Mesodermal cell (in vitro differentiated cells): ENCODE data around the gene RECQL.

Experiments
- H3K27ac ChIP-seq: 2 replicates; pipeline ENCODE4 v1.7.0; 2013; ENCODE audit warnings: mild to moderate bottlenecking, low read depth, low read length, moderate library complexity; ENCODE audit not compliant: severe bottlenecking
- H3K36me3 ChIP-seq: 2 replicates; pipeline ENCODE4 v1.7.1; 2013; ENCODE audit warnings: mild to moderate bottlenecking, low read length, moderate library complexity; ENCODE audit not compliant: control insufficient read depth, insufficient read depth
- H3K4me1 ChIP-seq: one replicate; pipeline ENCODE4 v1.7.1; 2013; ENCODE audit warnings: mild to moderate bottlenecking, low read length; ENCODE audit not compliant: insufficient read depth, control insufficient read depth, poor library complexity, severe bottlenecking
- H3K4me3 ChIP-seq: 2 replicates; pipeline ENCODE4 v1.7.0; 2013; ENCODE audit warnings: low read length, control low read depth, mild to moderate bottlenecking; ENCODE audit not compliant: insufficient read depth, poor library complexity, severe bottlenecking; ENCODE audit errors: extremely low read depth
- H3K9me3 ChIP-seq: 2 replicates; pipeline ENCODE4 v1.7.1; 2013; ENCODE audit warnings: mild to moderate bottlenecking, low read length, moderate library complexity; ENCODE audit not compliant: control insufficient read depth
- WGBS, 2 experiments: methylation state at CpG; one replicate each; pipeline ENCODE4 v1.1.5; 2013; ENCODE audit warnings: missing lambda C conversion rate in 2 of 2; ENCODE audit not compliant: insufficient coverage in 2 of 2; 5-methylcytosine and 5-hydroxymethylcytosine counted together

Gene RECQL

DNA sequence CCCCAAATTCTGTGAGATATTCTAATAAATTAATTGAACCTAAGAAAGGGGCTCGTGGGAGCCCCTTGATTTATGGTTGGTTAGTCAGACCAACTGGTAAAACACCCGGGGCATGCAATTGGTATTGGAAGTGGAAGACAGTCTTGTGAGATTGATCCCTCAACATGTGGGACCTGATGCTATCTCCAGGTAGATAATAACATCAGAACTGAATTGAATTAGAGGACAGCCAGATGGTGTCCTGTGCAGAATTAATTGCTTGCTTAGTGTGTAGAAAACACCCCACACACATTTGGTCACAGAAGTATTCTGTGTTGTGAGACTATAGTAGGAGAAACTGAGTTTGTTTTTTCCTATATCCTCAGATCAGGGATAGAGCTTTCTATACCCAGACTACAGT, 42.0 kb downstream of the RECQL start:
- 85 to 100% methylated on average over 1 to 2 of the region's 2 CpGs for WGBS, 2 experiments
- H3K9me3 ChIP-seq = no peaks in the 10 kb centered on the region
- peaks cover 4% of the 10 kb centered on the region for H3K36me3 ChIP-seq
- H3K4me3 ChIP-seq = no peak overlapping the region
- no peak overlapping the region for H3K27ac ChIP-seq
- H3K4me1 ChIP-seq = no peaks in the 10 kb centered on the region

DNA sequence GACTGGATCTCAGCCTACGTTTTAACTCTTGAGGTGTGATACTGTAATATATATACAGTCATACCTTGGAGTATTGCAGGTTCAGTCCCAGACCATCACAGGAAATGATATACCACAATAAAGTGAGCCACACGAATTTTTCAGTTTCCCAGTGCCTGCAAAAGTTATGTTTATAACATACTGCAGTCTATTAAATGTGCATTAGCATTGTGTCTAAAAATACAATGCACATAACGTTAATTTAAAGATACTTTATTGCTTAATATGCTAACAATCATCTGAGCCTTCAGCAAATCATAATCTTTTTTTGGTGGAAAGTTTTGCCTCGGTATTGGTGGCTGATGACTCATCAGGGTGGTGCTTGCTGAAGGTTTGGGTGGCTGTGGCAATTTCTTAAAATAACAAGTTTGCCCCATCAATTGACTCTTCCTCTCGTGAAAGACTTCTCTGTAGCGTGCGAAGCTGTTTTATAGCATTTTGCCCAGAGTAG, 45.1 kb downstream of the RECQL start:
- WGBS, 2 experiments = 80% methylated on average over 1 of the region's 7 CpGs; no CpG with 5 or more reads in 1 of the 2 experiments
- Histone ChIP-seq H3K4me3 (no peak overlapping the region), H3K9me3 (no peaks in the 10 kb centered on the region), H3K4me1 (no peaks in the 10 kb centered on the region), H3K27ac (no peak overlapping the region), H3K36me3 (peaks cover 4% of the 10 kb centered on the region)

DNA sequence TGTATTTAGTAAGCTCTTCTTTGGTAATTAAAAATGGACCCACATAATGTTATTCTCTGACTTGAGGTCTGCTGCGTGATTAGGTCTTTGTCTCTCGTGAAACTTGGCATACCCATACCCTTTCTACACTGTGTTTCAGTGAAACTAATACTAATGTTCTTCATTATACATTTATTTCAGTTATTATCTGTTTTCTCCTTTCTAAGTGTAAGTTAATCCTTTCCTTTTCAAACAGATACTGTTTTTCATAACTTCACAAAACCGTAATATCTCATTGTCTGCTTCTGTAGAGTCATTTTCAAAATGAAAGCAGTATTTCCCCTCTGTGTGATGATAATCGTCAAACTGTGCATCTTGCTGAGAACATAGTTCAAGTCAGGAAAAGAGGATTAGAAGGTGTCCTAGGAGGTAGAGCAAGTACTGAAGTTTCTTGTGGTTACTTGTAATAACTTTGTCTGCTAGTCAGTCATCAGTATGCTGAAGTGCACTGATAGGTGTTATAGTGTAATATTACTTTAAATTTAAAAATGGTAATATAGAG, 48.1 kb downstream of the RECQL start:
- H3K9me3 ChIP-seq = no peaks in the 10 kb centered on the region
- no peaks in the 10 kb centered on the region for H3K4me1 ChIP-seq
- H3K4me3 ChIP-seq = no peak overlapping the region
- H3K36me3 ChIP-seq = peaks cover 3% of the 10 kb centered on the region
- 87 to 100% methylated on average over 1 to 3 of the region's 4 CpGs for WGBS, 2 experiments
- H3K27ac ChIP-seq = no peak overlapping the region

- Histone ChIP-seq H3K27ac (no peak overlapping the region), H3K4me1 (no peaks in the 10 kb centered on the region), H3K4me3 (no peak overlapping the region), H3K36me3 (peaks cover 1% of the 10 kb centered on the region), H3K9me3 (no peaks in the 10 kb centered on the region)
- WGBS, 2 experiments = 42 to 79% methylated on average over 1 of the region's 1 CpG
Measured at GRCh38 chr12:21451529-21451928, 49.9 kb downstream of the RECQL start.

DNA sequence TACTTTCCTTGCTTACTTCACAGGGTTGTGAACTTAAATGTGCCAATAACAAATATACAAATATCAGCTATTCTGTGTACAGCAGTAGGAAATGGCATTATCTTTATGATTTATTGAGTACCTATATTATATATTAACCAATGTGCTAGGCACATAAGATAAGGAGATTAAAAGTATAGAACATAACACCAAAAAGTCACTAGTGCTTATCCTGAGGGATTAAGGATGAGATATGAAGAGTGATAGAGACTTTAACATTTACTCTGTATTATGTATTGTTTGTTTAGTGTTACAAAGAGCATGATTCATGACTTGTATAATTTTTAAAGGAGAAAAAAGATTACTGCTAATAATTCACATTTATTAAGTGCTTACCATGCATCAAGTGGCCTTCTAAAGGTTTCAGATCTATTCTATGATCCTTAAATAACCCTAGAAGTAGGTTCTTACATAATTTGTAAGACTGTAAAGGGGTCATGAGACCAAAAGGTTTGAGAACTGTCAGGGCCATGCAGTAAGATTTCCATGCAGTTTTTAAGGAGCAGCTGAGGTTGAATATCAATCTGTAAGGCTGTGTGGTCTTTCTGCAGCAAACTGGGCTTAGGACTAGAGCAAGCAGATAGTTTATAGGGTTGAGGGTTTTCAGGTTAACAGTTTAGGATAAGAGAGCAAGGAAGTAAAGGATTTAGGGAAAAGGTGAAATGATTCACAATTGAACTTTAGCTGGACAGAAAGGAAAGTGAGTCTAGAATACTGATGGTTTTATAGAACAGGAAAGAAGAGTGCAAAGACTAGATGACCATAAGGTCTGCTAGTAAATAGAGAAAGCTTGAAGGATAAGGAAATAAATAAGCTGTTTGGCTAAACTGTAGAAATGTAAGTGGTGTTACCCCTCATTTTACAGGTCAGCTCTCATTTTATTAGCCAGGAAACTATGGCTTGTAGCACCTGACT, 57.0 kb downstream of the RECQL start:
- Histone ChIP-seq H3K4me1 (no peaks in the 10 kb centered on the region), H3K27ac (no peak overlapping the region), H3K36me3 (peaks cover 10% of the 10 kb centered on the region), H3K4me3 (no peak overlapping the region), H3K9me3 (no peaks in the 10 kb centered on the region)

DNA sequence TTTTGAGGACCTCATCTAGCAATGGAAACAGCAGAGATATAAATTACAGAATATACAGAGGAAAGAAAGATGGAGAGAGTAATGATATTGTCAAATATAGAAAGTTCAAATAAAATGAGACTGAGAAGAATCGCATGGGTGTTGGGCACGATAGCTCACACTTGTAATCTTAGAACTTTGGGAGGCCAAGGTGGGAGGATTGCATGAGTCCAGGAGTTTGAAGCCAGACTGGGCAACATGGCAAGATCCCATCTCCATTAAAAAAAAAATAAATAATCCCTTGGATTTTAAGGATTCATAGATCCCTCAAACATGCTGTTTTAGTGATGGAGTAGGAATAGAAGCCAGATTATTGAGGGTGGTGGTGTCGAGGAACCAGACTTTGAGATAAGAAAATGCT, 62.1 kb downstream of the RECQL start:
- Histone ChIP-seq H3K4me3 (no peak overlapping the region), H3K9me3 (no peaks in the 10 kb centered on the region)
- WGBS, 2 experiments = 97 to 100% methylated on average over 2 of the region's 3 CpGs

GRCh38 chr12:21438643-21439042, 62.8 kb downstream of the RECQL start:
- no peaks in the 10 kb centered on the region for H3K36me3 ChIP-seq
- H3K4me3 ChIP-seq = peak overlapping the region; percentile 54
- WGBS, 2 experiments = 98 to 100% methylated on average over 4 to 5 of the region's 5 CpGs
- no peaks in the 10 kb centered on the region for H3K9me3 ChIP-seq
- H3K27ac ChIP-seq = no peak overlapping the region
- H3K4me1 ChIP-seq = no peaks in the 10 kb centered on the region

More for the DNA sequence above, 62.1 kb downstream of the RECQL start:
- H3K27ac ChIP-seq = no peak overlapping the region
- no peaks in the 10 kb centered on the region for H3K36me3 ChIP-seq
- no peaks in the 10 kb centered on the region for H3K4me1 ChIP-seq

GRCh38 chr12:21434699-21435098, 66.7 kb downstream of the RECQL start:
- no peaks in the 10 kb centered on the region for H3K9me3 ChIP-seq
- no peaks in the 10 kb centered on the region for H3K4me1 ChIP-seq
- 100% methylated on average over 2 of the region's 2 CpGs for WGBS, 2 experiments

GRCh38 chr12:21433525-21433924, 67.9 kb downstream of the RECQL start:
- no peaks in the 10 kb centered on the region for H3K9me3 ChIP-seq
- 65 to 80% methylated on average over 2 of the region's 2 CpGs for WGBS, 2 experiments

More at GRCh38 chr12:21434699-21435098, 66.7 kb downstream of the RECQL start:
- Histone ChIP-seq H3K36me3 (no peaks in the 10 kb centered on the region), H3K4me3 (no peak overlapping the region), H3K27ac (no peak overlapping the region)

GRCh38 chr12:21429994-21430393, 71.4 kb downstream of the RECQL start:
- H3K27ac ChIP-seq = no peak overlapping the region
- 71 to 76% methylated on average over 3 to 4 of the region's 4 CpGs for WGBS, 2 experiments

More at GRCh38 chr12:21433525-21433924, 67.9 kb downstream of the RECQL start:
- Histone ChIP-seq H3K4me1 (no peaks in the 10 kb centered on the region), H3K27ac (no peak overlapping the region), H3K36me3 (no peaks in the 10 kb centered on the region), H3K4me3 (no peak overlapping the region)

DNA sequence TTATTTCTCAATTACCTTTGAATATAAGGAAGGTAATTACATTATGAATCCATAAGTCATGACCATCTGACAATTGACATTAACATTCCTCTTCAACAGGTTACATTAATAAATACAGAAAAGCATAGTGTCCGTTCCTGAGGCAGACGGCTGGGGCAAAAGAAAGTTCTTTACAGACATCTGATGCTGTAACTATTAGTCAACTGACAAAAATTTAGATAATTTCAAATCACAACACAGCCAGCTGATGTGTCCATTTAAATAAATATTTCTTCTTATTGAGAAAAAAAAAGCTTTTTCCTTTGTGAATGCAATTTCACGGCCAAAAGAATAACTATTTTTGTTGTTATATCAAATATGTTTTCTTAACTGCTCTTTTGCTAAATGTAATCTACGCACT, 73.2 kb downstream of the RECQL start:
- no peak overlapping the region for H3K4me3 ChIP-seq
- H3K27ac ChIP-seq = no peak overlapping the region
- no peaks in the 10 kb centered on the region for H3K36me3 ChIP-seq
- no peaks in the 10 kb centered on the region for H3K9me3 ChIP-seq
- peaks cover 3% of the 10 kb centered on the region for H3K4me1 ChIP-seq
- 100% methylated on average over 1 of the region's 4 CpGs; no CpG with 5 or more reads in 1 of the 2 experiments for WGBS, 2 experiments

More at GRCh38 chr12:21429994-21430393, 71.4 kb downstream of the RECQL start:
- H3K36me3 ChIP-seq = no peaks in the 10 kb centered on the region
- H3K4me3 ChIP-seq = no peak overlapping the region
- H3K4me1 ChIP-seq = peaks cover 3% of the 10 kb centered on the region
- no peaks in the 10 kb centered on the region for H3K9me3 ChIP-seq
